ENCODE results near the gene KNSTRN. TPM values are rescaled to one million over a fixed set of nuclear protein-coding genes. Genes with fewer than 3 reads are reported as not detected.
A peak's percentile ranks its signal among the peaks of the same experiment; 100 is the strongest.

The KNSTRN gene
- total and polyA plus RNA-seq, 2 of the 8 experiments (the other 6 are each of a cell fraction or from before 2014, with no cell fraction given), result 25.1 to 79.4 TPM

DNA sequence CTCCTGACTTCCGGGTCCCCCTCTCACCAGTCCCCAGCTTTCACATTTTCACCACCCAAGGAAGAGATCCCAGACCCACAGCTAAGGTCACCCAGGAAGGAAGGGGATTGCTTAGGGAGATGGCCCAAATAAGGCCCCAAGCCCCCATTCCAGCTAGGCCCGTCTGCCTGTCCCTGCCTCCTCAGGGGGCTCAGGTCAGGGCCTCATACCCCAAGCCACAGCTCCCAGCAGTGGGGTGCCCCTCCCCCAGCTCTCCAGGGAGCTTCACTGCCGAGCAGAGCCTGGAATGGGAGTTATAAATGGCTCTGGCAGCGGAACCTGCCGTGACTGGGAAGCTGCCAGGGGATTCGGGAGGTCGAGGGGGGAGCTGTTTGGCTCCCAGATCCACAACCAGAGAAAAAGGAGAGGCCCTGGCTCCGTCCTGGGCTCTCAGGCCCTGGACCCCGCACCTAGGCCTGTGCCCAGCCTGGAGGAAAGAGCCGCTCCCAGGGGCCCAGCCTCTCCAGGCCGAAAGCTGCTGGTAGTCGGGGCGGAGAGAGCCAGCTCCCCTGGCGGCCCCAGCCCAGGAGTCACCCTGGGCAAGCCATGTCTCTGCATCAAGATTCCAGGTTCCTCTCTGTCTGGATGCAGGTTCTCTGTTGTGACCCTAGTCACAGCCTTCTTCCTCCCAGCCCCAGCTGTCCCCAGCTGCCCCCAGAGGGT lies 42.3 kb upstream of the KNSTRN start:
- no peaks in the 10 kb centered on the region for H3K9me3 ChIP-seq (ENCODE audit: insufficient read depth in 2 of 2, low read depth in 1 of 2, low read length in 1 of 2)
- H3K9ac ChIP-seq (replicated peaks in 1 of 4; ENCODE audit: extremely low read depth in 1 of 4, low read depth in 3 of 4, low read length in 3 of 4), result no peak overlapping the region
- no peaks in the 10 kb centered on the region for H3K36me3 ChIP-seq (ENCODE audit: control insufficient read depth in 2 of 4, insufficient read depth in 4 of 4, low read length in 3 of 4)
- H2BK20ac ChIP-seq (ENCODE audit: low read length), result peak overlapping the region; percentile 90; the same call in 1 of the 2 replicates
- no peak overlapping the region for H3K4me2 ChIP-seq (ENCODE audit: insufficient read depth in 1 of 2, low read depth in 2 of 2, low read length in 2 of 2)
- peaks cover 0 to 31% (median 22%) of the 10 kb centered on the region in 4 experiments; a peak in 6 of 7 replicates for H3K4me1 ChIP-seq (replicated peaks in 1 of 4; ENCODE audit: control insufficient read depth in 3 of 4, insufficient read depth in 4 of 4, low read length in 3 of 4)
- H4K5ac ChIP-seq (ENCODE audit: insufficient read length, low read depth, low read length), result peak overlapping the region; percentile 13
- H4K20me1 ChIP-seq (replicated peaks in 1 of 2; ENCODE audit: control insufficient read depth in 1 of 2, insufficient read depth in 2 of 2, low read length in 2 of 2), result no peaks in the 10 kb centered on the region
- H2BK15ac ChIP-seq (ENCODE audit: low read length), result no peak overlapping the region
- TF ChIP-seq RBBP5 (IDR thresholded peaks at IDR 0.05; ENCODE audit: borderline replicate concordance, low read depth, low read length), result 0 out of 2 replicates have a peak, but pooled peaks have one; percentile 34
- TF ChIP-seq, protein P1, sequence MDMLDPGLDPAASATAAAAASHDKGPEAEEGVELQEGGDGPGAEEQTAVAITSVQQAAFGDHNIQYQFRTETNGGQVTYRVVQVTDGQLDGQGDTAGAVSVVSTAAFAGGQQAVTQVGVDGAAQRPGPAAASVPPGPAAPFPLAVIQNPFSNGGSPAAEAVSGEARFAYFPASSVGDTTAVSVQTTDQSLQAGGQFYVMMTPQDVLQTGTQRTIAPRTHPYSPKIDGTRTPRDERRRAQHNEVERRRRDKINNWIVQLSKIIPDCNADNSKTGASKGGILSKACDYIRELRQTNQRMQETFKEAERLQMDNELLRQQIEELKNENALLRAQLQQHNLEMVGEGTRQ (IDR thresholded peaks at IDR 0.05; ENCODE audit: low read length), result no peak
- TF ChIP-seq NRF1 (IDR thresholded peaks at IDR 0.05; ENCODE audit: low read depth, low read length), result no peak
- no peak for TF ChIP-seq CHD2 (IDR thresholded peaks at IDR 0.05; ENCODE audit: low read length)
- no peak for TF ChIP-seq POLR2A (IDR thresholded peaks at IDR 0.05; ENCODE audit: control extremely low read depth in 1 of 2, low read depth in 2 of 2, low read length in 2 of 2)
- no peak for TF ChIP-seq KDM4A (IDR thresholded peaks at IDR 0.05; ENCODE audit: low read depth, low read length, severe bottlenecking)
- no peak for TF ChIP-seq BRCA1 (IDR thresholded peaks at IDR 0.05; ENCODE audit: low read depth, low read length)
- no peak overlapping the region for H3K4me3 ChIP-seq (ENCODE audit: extremely low read depth in 1 of 4, insufficient read depth in 2 of 4, low read depth in 3 of 4, low read length in 4 of 4)
- peak overlapping the region; percentile 38 for H2BK120ac ChIP-seq (replicated peaks; ENCODE audit: low read depth, low read length)
- peak overlapping the region; percentile 52; the same call in 1 of the 2 replicates for H2BK5ac ChIP-seq (ENCODE audit: low read depth, low read length)
- H3K14ac ChIP-seq (ENCODE audit: insufficient read length), result no peak overlapping the region
- no peaks in the 10 kb centered on the region for H3K23me2 ChIP-seq (ENCODE audit: low read depth, low read length)
- POLR2A ChIA-PET (ENCODE audit: partially characterized antibody), result interaction anchor here (0.9 to 8.1 kb wide), 8 partner anchors 10 to 55 kb away, joined by 3 to 66 read pairs (median 4); partner anchors contain the start of gene INAFM2
- H4K8ac ChIP-seq (ENCODE audit: extremely low read depth, insufficient read depth, low read length), result peak overlapping the region; percentile 89
- H2AFZ ChIP-seq (ENCODE audit: low read length), result no peak overlapping the region; the same call in 1 of the 2 replicates
- no peak overlapping the region for H3K4ac ChIP-seq (replicated peaks; ENCODE audit: insufficient read length, low read depth, low read length)
- peaks cover 0 to 4% (median under 1%) of the 10 kb centered on the region in 4 experiments; a peak in 1 of 7 replicates for H3K27me3 ChIP-seq (replicated peaks in 1 of 4; ENCODE audit: control insufficient read depth in 3 of 4, extremely low read depth in 1 of 4, insufficient read depth in 3 of 4, low read length in 3 of 4)
- no peaks in the 10 kb centered on the region for H3K79me1 ChIP-seq (ENCODE audit: low read depth, low read length)
- CTCF ChIA-PET (ENCODE audit: partially characterized antibody), result interaction anchor here (0.6 to 27.4 kb wide), 16 partner anchors 12 to 539 kb away, joined by 3 to 584 read pairs (median 36); partner anchors contain the start of genes ANKRD63, DISP2, INAFM2 and IVD
- FAIRE-seq (no peak), DNase-seq (ENCODE audit: low read depth in 1 of 2, low spot score in 2 of 2) (peak in 1 of 2 experiments; percentile 56)
- no peaks in the 10 kb centered on the region for H3K79me2 ChIP-seq (ENCODE audit: control insufficient read depth in 1 of 2, insufficient read depth in 2 of 2, low read length in 2 of 2)
- 89% methylated on average over 7 of the region's 14 CpGs; no CpG with 5 or more reads in 1 of the 2 experiments for WGBS, 2 experiments (ENCODE audit: extremely low coverage in 1 of 2, insufficient coverage in 1 of 2, insufficient read length in 1 of 2, insufficient replicate concordance in 2 of 2, low coverage in 1 of 2, low lambda C conversion rate in 2 of 2, missing lambda C conversion rate in 1 of 2)
- no peak overlapping the region for H3K27ac ChIP-seq (ENCODE audit: low read depth, low read length)
- H2AK5ac ChIP-seq (ENCODE audit: low read depth, low read length), result no peak overlapping the region
- H3K23ac ChIP-seq (ENCODE audit: insufficient read length), result no peak overlapping the region
- H3K56ac ChIP-seq (replicated peaks; ENCODE audit: insufficient read length, low read depth, low read length), result no peak overlapping the region
- H3K18ac ChIP-seq (ENCODE audit: extremely low read depth, low read length), result peak overlapping the region; percentile 90
- H2BK12ac ChIP-seq (ENCODE audit: low read depth, low read length), result no peak overlapping the region
- H4K91ac ChIP-seq (replicated peaks; ENCODE audit: insufficient read length, low read length), result peak overlapping the region; percentile 61

All from H1 (cell line).